Putamen (tissue), 1 donor: ENCODE measurements around the gene CLCA2.
A peak's percentile ranks its signal among the peaks of the same experiment; 100 is the strongest.

Source experiments
- DNase-seq: peaks from one replicate; pipeline ENCODE4 v3.0.0-alpha.2; 2016; ENCODE audit warnings: low spot score

The CLCA2 gene

GRCh38 chr1:86423873-86424272 lies at the start of gene CLCA2:
TSS of gene CLCA2 (plus strand) at chr1:86424171. CDS start at chr1:86424248, 77 bp downstream.
- no peak for DNase-seq

GRCh38 chr1:86375688-86376087 lies 48.3 kb upstream of the CLCA2 start:
- DNase-seq: no peak

GRCh38 chr1:86377341-86377740 lies 46.6 kb upstream of the CLCA2 start:
- no peak for DNase-seq

- DNase-seq: no peak
Measured at GRCh38 chr1:86378813-86379212, 45.2 kb upstream of the CLCA2 start.

- DNase-seq: peak; percentile 55
Measured at GRCh38 chr1:86380257-86380861, 43.6 kb upstream of the CLCA2 start.

- DNase-seq: no peak
Measured at GRCh38 chr1:86381223-86381622, 42.7 kb upstream of the CLCA2 start.

GRCh38 chr1:86382878-86383277 lies 41.1 kb upstream of the CLCA2 start:
- DNase-seq: no peak

GRCh38 chr1:86387916-86388627 lies 35.9 kb upstream of the CLCA2 start:
- DNase-seq: no peak

- DNase-seq: no peak
Measured at GRCh38 chr1:86388777-86389176, 35.2 kb upstream of the CLCA2 start.

- no peak for DNase-seq
Measured at GRCh38 chr1:86389307-86389706, 34.7 kb upstream of the CLCA2 start.

- DNase-seq: no peak
Measured at GRCh38 chr1:86394416-86394815, 29.6 kb upstream of the CLCA2 start.

- DNase-seq: peak; percentile 90
Measured at GRCh38 chr1:86395751-86396497, 28.0 kb upstream of the CLCA2 start, which contains the start of gene ODF2L. TSS of gene ODF2L (minus strand) at chr1:86396323. CDS start at chr1:86387027, 9,296 bp downstream.

GRCh38 chr1:86396498-86396890 lies 27.5 kb upstream of the CLCA2 start:
- DNase-seq: no peak

GRCh38 chr1:86409416-86410021 lies 14.5 kb upstream of the CLCA2 start:
- DNase-seq: no peak

- no peak for DNase-seq
Measured at GRCh38 chr1:86410879-86411278, 13.1 kb upstream of the CLCA2 start.

GRCh38 chr1:86416343-86416742 lies 7.6 kb upstream of the CLCA2 start:
- DNase-seq: no peak

- no peak for DNase-seq
Measured at GRCh38 chr1:86419277-86419903, 4.6 kb upstream of the CLCA2 start.

- DNase-seq: no peak
Measured at GRCh38 chr1:86421601-86422280, 2.2 kb upstream of the CLCA2 start.

- DNase-seq: no peak
Measured at GRCh38 chr1:86423473-86423872, 498 bp upstream of the CLCA2 start.

GRCh38 chr1:86429122-86429725 lies 5.3 kb downstream of the CLCA2 start:
- DNase-seq: no peak

GRCh38 chr1:86429835-86430234 lies 5.9 kb downstream of the CLCA2 start:
- no peak for DNase-seq
